ENCODE results near the gene TLNRD1.
A peak's percentile ranks its signal among the peaks of the same experiment; 100 is the strongest.
"Not testable (repeated sequence)": the region's sequence is repeated elsewhere in the genome, so short reads cannot be mapped to it uniquely, and the experiment has no call there.

Gene TLNRD1

GRCh38 chr15:81000624-81001151, at the start of gene TLNRD1:
TSS of gene TLNRD1 (plus strand) at chr15:81000923. CDS start at chr15:81002272, 1,349 bp downstream.
- peak; percentile 94 for DNase-seq

- no peak for DNase-seq
Measured at GRCh38 chr15:80951941-80952340, 48.8 kb upstream of the TLNRD1 start.

GRCh38 chr15:80953001-80953952, 47.4 kb upstream of the TLNRD1 start:
- DNase-seq = no peak

GRCh38 chr15:80953953-80954778, 46.6 kb upstream of the TLNRD1 start:
- no peak for DNase-seq

GRCh38 chr15:80955571-80956452, 44.9 kb upstream of the TLNRD1 start:
- peak; percentile 79 for DNase-seq

GRCh38 chr15:80957556-80957955, 43.2 kb upstream of the TLNRD1 start:
- DNase-seq = no peak

GRCh38 chr15:80957976-80958375, 42.7 kb upstream of the TLNRD1 start:
- no peak for DNase-seq

GRCh38 chr15:80958818-80959495, 41.8 kb upstream of the TLNRD1 start:
- no peak for DNase-seq

GRCh38 chr15:80965454-80965853, 35.3 kb upstream of the TLNRD1 start:
- not testable (repeated sequence) for DNase-seq

- no peak for DNase-seq
Measured at GRCh38 chr15:80966431-80967197, 34.1 kb upstream of the TLNRD1 start.

- DNase-seq = no peak
Measured at GRCh38 chr15:80967451-80967850, 33.3 kb upstream of the TLNRD1 start.

GRCh38 chr15:80967991-80968510, 32.7 kb upstream of the TLNRD1 start:
- no peak for DNase-seq

GRCh38 chr15:80969316-80969715, 31.4 kb upstream of the TLNRD1 start:
- DNase-seq = no peak

GRCh38 chr15:80970018-80970657, 30.6 kb upstream of the TLNRD1 start:
- DNase-seq = peak; percentile 36

- no peak for DNase-seq
Measured at GRCh38 chr15:80970658-80971057, 30.1 kb upstream of the TLNRD1 start.

GRCh38 chr15:80971143-80971542, 29.6 kb upstream of the TLNRD1 start:
- DNase-seq = no peak

GRCh38 chr15:80972276-80972675, 28.4 kb upstream of the TLNRD1 start:
- DNase-seq = no peak

- DNase-seq = peak; percentile 9
Measured at GRCh38 chr15:80974914-80975313, 25.8 kb upstream of the TLNRD1 start.

GRCh38 chr15:80976851-80977250, 23.9 kb upstream of the TLNRD1 start:
- DNase-seq = no peak

GRCh38 chr15:80977627-80978036, 23.1 kb upstream of the TLNRD1 start:
- DNase-seq = no peak
